Activated B cell treated with CpG ODN at 0.5 μM for 24 hours (primary cell): ENCODE measurements around the gene EPB41. TPM values are rescaled to one million over a fixed set of nuclear protein-coding genes. Genes with fewer than 3 reads are reported as not detected.

Source experiments
- ATAC-seq: fragments of 200-7000 bp; cut with Tn5 transposase; one replicate; pipeline ENCODE4 v1.10.0; 2021; ENCODE audit warnings: low read depth, mild to moderate bottlenecking, moderate library complexity
- CTCF ChIA-PET: fragments of 350-600 bp; sonication (Branson Sonifier 250); formaldehyde crosslinking; loops from one replicate; lab custom pipeline; 2021; ENCODE audit warnings: antibody characterized with exemption; lab: Charles Lee
- POLR2A ChIA-PET: fragments of 350-600 bp; sonication (Branson Sonifier 250); formaldehyde crosslinking; loops from one replicate; lab custom pipeline; 2021; ENCODE audit warnings: antibody characterized with exemption; lab: Charles Lee
- DNase-seq: peaks from one replicate; pipeline ENCODE4 v3.0.0; 2022
- H3K27ac Mint-ChIP-seq: one replicate; pipeline ENCODE4 v1.8.0; 2020; ENCODE audit warnings: mixed read lengths
- H3K27me3 Mint-ChIP-seq: one replicate; pipeline ENCODE4 v1.8.0; 2021; ENCODE audit warnings: mixed read lengths
- H3K36me3 Mint-ChIP-seq: one replicate; pipeline ENCODE4 v1.8.0; 2021; ENCODE audit warnings: low read depth, mixed read lengths
- H3K4me1 Mint-ChIP-seq: one replicate; pipeline ENCODE4 v1.8.0; 2021; ENCODE audit warnings: mixed read lengths
- H3K4me3 Mint-ChIP-seq: one replicate; pipeline ENCODE4 v1.8.0; 2020; ENCODE audit warnings: mild to moderate bottlenecking, mixed read lengths
- H3K9me3 Mint-ChIP-seq: one replicate; pipeline ENCODE4 v1.8.0; 2020; ENCODE audit warnings: mixed read lengths
- intact Hi-C: fragments of 100-400 bp; cut with micrococcal nuclease; formaldehyde crosslinking; loops from one replicate; pipeline ENCODE4 v1.15.1; 2024
- total RNA-seq: library from RNA; stranded (reverse); gene quantifications from 2 replicates; pipeline ENCODE4 v1.2.3, GENCODE V29; 2022
- TF ChIP-seq, protein P1 (sequence below): fragments of 200-600 bp; IDR thresholded peaks from one replicate; pipeline ENCODE4 v1.8.0; 2022; ENCODE audit warnings: antibody characterized with exemption, mild to moderate bottlenecking

Gene EPB41
- total RNA-seq, 1 donor from 2014 or later: 73.8 TPM

DNA sequence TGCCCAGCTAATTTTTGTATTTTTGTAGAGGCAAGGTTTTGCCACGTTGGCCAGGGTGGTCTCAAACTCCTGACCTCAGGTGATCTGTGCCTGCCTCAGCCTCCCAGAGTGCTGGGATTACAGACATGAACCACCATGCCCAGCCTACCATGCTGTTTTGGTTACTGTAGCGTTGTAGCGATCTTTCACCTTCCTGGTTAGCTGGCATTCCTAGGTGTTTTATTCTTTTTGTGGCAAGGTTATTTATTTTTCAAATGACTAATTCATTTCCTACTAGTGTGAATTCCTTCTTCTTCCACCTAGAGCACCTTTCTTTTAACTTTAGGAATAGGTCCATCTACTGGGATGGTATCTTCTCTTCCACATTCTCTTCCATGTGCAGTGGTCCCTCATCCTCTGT lies 180.1 kb downstream of the EPB41 start:
- intact Hi-C loops: no loop called here
- CTCF ChIA-PET: no interaction called here
- H3K27me3 Mint-ChIP-seq: no peaks in the 10 kb centered on the region

DNA sequence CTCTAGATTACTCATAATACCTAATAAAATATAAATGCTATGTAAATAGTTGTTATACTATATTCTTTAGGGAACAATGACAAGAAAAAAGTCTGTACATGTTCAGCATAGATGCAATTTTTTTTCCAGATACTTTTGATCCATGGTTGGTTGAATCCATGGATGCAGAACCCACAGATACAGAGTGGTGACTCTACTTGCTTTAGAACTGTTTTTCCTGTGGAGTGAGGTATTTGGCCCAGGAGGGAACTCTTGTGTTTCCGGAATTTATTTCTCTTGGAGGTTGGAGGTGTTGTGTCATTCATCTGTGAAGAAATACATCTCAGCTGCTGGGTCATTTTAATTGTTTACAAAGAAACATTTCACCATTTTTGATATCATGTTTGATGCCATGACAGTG lies 180.6 kb downstream of the EPB41 start:
- TF ChIP-seq, protein P1, sequence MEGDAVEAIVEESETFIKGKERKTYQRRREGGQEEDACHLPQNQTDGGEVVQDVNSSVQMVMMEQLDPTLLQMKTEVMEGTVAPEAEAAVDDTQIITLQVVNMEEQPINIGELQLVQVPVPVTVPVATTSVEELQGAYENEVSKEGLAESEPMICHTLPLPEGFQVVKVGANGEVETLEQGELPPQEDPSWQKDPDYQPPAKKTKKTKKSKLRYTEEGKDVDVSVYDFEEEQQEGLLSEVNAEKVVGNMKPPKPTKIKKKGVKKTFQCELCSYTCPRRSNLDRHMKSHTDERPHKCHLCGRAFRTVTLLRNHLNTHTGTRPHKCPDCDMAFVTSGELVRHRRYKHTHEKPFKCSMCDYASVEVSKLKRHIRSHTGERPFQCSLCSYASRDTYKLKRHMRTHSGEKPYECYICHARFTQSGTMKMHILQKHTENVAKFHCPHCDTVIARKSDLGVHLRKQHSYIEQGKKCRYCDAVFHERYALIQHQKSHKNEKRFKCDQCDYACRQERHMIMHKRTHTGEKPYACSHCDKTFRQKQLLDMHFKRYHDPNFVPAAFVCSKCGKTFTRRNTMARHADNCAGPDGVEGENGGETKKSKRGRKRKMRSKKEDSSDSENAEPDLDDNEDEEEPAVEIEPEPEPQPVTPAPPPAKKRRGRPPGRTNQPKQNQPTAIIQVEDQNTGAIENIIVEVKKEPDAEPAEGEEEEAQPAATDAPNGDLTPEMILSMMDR: no peak
- POLR2A ChIA-PET: no interaction called here

More for the DNA sequence above, 180.1 kb downstream of the EPB41 start:
- H3K36me3 Mint-ChIP-seq: peaks cover 76% of the 10 kb centered on the region
- DNase-seq (no peak), ATAC-seq (no peak)
- TF ChIP-seq, protein P1: no peak
- POLR2A ChIA-PET: no interaction called here
- H3K4me3 Mint-ChIP-seq: no peak overlapping the region
- H3K9me3 Mint-ChIP-seq: peaks cover 4% of the 10 kb centered on the region
- no peaks in the 10 kb centered on the region for H3K4me1 Mint-ChIP-seq
- no peak overlapping the region for H3K27ac Mint-ChIP-seq

DNA sequence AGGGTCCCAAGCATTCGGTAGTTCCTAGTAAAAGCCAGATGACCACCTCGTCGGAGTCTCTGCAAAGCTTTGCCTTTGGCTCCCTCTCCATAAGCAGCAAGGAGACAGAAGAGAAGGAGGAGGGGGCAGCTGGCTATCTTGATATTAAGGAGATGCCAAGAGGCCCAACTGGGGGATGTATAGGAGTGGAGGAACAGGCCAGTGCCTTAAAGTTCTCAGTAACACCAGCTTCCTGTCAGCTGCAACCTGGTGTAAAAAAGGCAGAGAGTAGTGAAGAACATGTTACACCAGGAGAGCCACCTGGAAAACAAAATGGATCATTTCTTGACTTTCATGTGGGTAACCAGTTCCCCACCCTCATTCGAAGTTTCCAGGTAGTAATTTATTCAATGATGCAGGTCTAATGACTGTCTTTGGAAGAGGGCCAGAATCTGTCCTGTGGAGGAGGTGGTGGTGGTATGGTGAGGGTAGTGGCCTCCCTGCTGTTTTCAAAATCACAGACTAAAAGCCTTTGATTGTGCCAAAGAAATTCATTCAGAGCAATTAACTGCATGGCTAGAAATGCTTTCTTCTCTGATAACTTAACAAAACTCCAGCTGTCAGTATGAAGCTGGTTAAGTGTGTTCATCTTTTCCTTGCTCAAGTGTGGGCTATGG lies 182.0 kb downstream of the EPB41 start:
- ChIA-PET POLR2A (interaction anchor here (0.7 kb wide), 1 partner anchor 1245 kb away, joined by 3 read pairs; no protein-coding TSS in a partner anchor), CTCF (no interaction called here)
- TF ChIP-seq, protein P1: no peak
- ATAC-seq (no peak), DNase-seq (no peak)
- intact Hi-C loops: no loop called here
- H3K4me3 Mint-ChIP-seq: no peak overlapping the region
- H3K4me1 Mint-ChIP-seq: no peaks in the 10 kb centered on the region
- H3K36me3 Mint-ChIP-seq: peaks cover 72% of the 10 kb centered on the region
- H3K27me3 Mint-ChIP-seq: no peaks in the 10 kb centered on the region
- peaks cover 4% of the 10 kb centered on the region for H3K9me3 Mint-ChIP-seq
- no peak overlapping the region for H3K27ac Mint-ChIP-seq

More for the DNA sequence above, 180.6 kb downstream of the EPB41 start:
- H3K4me3 Mint-ChIP-seq: no peak overlapping the region
- CTCF ChIA-PET: no interaction called here
- H3K27me3 Mint-ChIP-seq: no peaks in the 10 kb centered on the region
- peaks cover 76% of the 10 kb centered on the region for H3K36me3 Mint-ChIP-seq
- peaks cover 4% of the 10 kb centered on the region for H3K9me3 Mint-ChIP-seq
- H3K4me1 Mint-ChIP-seq: no peaks in the 10 kb centered on the region
- intact Hi-C loops: no loop called here
- ATAC-seq: no peak
- no peak overlapping the region for H3K27ac Mint-ChIP-seq
- DNase-seq: no peak

DNA sequence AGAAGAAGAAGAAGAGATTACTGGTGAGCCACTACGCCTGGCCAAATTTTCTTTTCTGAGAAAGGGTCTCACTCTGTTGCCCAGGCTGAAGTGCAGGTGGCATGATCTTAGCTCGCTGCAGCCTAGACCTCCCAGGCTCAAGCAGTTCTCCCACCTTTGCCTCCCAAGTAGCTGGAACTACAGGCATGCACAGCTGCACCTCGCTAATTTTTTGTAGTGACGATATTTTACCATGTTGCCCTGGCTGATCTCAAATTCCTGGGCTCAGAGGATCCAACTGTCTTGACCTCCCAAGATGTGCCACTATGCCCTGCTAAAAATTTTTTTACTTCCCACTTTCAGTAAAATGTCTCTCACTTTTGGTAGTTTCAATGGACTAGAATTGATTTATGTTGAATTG lies 184.9 kb downstream of the EPB41 start:
- no peak overlapping the region for H3K4me3 Mint-ChIP-seq
- ChIA-PET POLR2A (no interaction called here), CTCF (no interaction called here)
- H3K4me1 Mint-ChIP-seq: no peaks in the 10 kb centered on the region
- H3K27ac Mint-ChIP-seq: no peak overlapping the region
- H3K27me3 Mint-ChIP-seq: no peaks in the 10 kb centered on the region
- H3K36me3 Mint-ChIP-seq: peaks cover 64% of the 10 kb centered on the region
- no peaks in the 10 kb centered on the region for H3K9me3 Mint-ChIP-seq
- DNase-seq (no peak), ATAC-seq (no peak)
- intact Hi-C loops: no loop called here
- TF ChIP-seq, protein P1: no peak

DNA sequence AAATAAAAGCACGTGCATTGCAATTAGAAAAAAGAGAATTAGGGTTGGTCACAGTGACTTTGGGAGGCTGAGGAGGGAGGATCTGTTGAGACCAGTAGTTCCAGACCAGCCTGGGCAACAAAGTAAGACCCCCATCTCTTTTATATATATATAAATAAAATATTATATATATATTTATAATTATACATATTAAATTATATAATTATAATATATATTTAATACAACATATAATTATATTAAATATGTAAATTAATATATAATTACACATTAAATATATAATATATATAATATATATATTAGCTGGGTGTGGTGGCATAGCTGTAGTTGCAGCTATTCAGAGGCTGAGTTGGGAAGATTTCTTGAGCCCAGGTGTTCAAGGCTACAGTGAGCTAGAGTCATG lies 186.1 kb downstream of the EPB41 start:
- H3K27ac Mint-ChIP-seq: no peak overlapping the region
- H3K4me1 Mint-ChIP-seq: no peaks in the 10 kb centered on the region
- H3K4me3 Mint-ChIP-seq: no peak overlapping the region
- no peak for ATAC-seq
- CTCF ChIA-PET: no interaction called here
- no peaks in the 10 kb centered on the region for H3K27me3 Mint-ChIP-seq
- intact Hi-C loops: no loop called here
- POLR2A ChIA-PET: no interaction called here
- TF ChIP-seq, protein P1: no peak
- no peak for DNase-seq
- peaks cover 64% of the 10 kb centered on the region for H3K36me3 Mint-ChIP-seq
- H3K9me3 Mint-ChIP-seq: no peaks in the 10 kb centered on the region
